GM18867 (cell line): ENCODE measurements around the gene DHRS2.
"Not testable (repeated sequence)": the region's sequence is repeated elsewhere in the genome, so short reads cannot be mapped to it uniquely, and the experiment has no call there.

Experiments
- ATAC-seq: cut with Tn5 transposase; IDR thresholded peaks from one replicate; pipeline ENCODE4 v1.9.1; 2021; ENCODE audit warnings: mild to moderate bottlenecking, moderate library complexity; ENCODE audit not compliant: unreplicated experiment

Gene DHRS2

GRCh38 chr14:23632461-23633159 lies 3.6 kb upstream of the DHRS2 start:
- no peak for ATAC-seq

GRCh38 chr14:23633160-23633701 lies 2.9 kb upstream of the DHRS2 start:
- ATAC-seq = no peak

GRCh38 chr14:23634698-23635412 lies 1.3 kb upstream of the DHRS2 start:
- ATAC-seq = not testable (repeated sequence)

GRCh38 chr14:23637312-23637654 lies 1.1 kb downstream of the DHRS2 start:
- not testable (repeated sequence) for ATAC-seq

- not testable (repeated sequence) for ATAC-seq
Measured at GRCh38 chr14:23637655-23638413, 1.7 kb downstream of the DHRS2 start.

GRCh38 chr14:23638414-23639047 lies 2.4 kb downstream of the DHRS2 start:
- no peak for ATAC-seq

GRCh38 chr14:23639048-23639890 lies 3.1 kb downstream of the DHRS2 start:
- no peak for ATAC-seq

- no peak for ATAC-seq
Measured at GRCh38 chr14:23639891-23640523, 3.8 kb downstream of the DHRS2 start.

GRCh38 chr14:23640524-23641141 lies 4.5 kb downstream of the DHRS2 start:
- ATAC-seq = no peak

- ATAC-seq = no peak
Measured at GRCh38 chr14:23641180-23641914, 5.2 kb downstream of the DHRS2 start.

- no peak for ATAC-seq
Measured at GRCh38 chr14:23641915-23642588, 5.9 kb downstream of the DHRS2 start.

GRCh38 chr14:23643533-23644194 lies 7.5 kb downstream of the DHRS2 start:
- ATAC-seq = no peak

GRCh38 chr14:23644195-23644918 lies 8.2 kb downstream of the DHRS2 start:
- no peak for ATAC-seq

GRCh38 chr14:23644919-23645336 lies 8.8 kb downstream of the DHRS2 start:
- ATAC-seq = no peak

- ATAC-seq = no peak
Measured at GRCh38 chr14:23645504-23645811, 9.3 kb downstream of the DHRS2 start.

GRCh38 chr14:23645812-23646647 lies 9.9 kb downstream of the DHRS2 start:
- no peak for ATAC-seq
